Activated T-helper 2 cell treated with anti-CD3 and anti-CD28 coated beads, Interferon-gamma antibody, Interleukin-2, Interleukin-4, amounts not matched to agents 10 μg/mL and 5 μg/mL and 100 μg/mL, durations not matched to agents 14 hours and 24 hours and 36 hours (primary cell): ENCODE measurements around the gene TRMT44. TPM values are rescaled to one million over a fixed set of nuclear protein-coding genes. Genes with fewer than 3 reads are reported as not detected.
"Not testable (repeated sequence)": the region's sequence is repeated elsewhere in the genome, so short reads cannot be mapped to it uniquely, and the experiment has no call there.

Source experiments
- DNase-seq: peaks from one replicate; pipeline ENCODE4 v3.0.0; 2021; ENCODE audit warnings: low spot score
- H3K27ac Mint-ChIP-seq: one replicate; pipeline ENCODE4 v1.8.0; 2021; ENCODE audit warnings: mixed read lengths
- H3K27me3 Mint-ChIP-seq: one replicate; pipeline ENCODE4 v1.8.0; 2021; ENCODE audit warnings: low read depth, mixed read lengths
- H3K36me3 Mint-ChIP-seq: one replicate; pipeline ENCODE4 v1.8.0; 2021; ENCODE audit warnings: low read depth, mixed read lengths
- H3K4me1 Mint-ChIP-seq: one replicate; pipeline ENCODE4 v1.8.0; 2021; ENCODE audit warnings: low read depth, mixed read lengths
- H3K4me3 Mint-ChIP-seq: one replicate; pipeline ENCODE4 v1.8.0; 2021; ENCODE audit warnings: low read depth, mild to moderate bottlenecking, moderate library complexity, mixed read lengths
- H3K9me3 Mint-ChIP-seq: one replicate; pipeline ENCODE4 v1.8.0; 2021; ENCODE audit warnings: mixed read lengths
- intact Hi-C: fragments of 100-400 bp; cut with micrococcal nuclease; formaldehyde crosslinking; loops from one replicate; pipeline ENCODE4 v1.15.1; 2023
- total RNA-seq: library from RNA; stranded (reverse); gene quantifications from 2 replicates; pipeline ENCODE4 v1.2.3, GENCODE V29; 2022

Gene TRMT44
- total RNA-seq, 1 donor from 2014 or later: 28.2 TPM

DNA sequence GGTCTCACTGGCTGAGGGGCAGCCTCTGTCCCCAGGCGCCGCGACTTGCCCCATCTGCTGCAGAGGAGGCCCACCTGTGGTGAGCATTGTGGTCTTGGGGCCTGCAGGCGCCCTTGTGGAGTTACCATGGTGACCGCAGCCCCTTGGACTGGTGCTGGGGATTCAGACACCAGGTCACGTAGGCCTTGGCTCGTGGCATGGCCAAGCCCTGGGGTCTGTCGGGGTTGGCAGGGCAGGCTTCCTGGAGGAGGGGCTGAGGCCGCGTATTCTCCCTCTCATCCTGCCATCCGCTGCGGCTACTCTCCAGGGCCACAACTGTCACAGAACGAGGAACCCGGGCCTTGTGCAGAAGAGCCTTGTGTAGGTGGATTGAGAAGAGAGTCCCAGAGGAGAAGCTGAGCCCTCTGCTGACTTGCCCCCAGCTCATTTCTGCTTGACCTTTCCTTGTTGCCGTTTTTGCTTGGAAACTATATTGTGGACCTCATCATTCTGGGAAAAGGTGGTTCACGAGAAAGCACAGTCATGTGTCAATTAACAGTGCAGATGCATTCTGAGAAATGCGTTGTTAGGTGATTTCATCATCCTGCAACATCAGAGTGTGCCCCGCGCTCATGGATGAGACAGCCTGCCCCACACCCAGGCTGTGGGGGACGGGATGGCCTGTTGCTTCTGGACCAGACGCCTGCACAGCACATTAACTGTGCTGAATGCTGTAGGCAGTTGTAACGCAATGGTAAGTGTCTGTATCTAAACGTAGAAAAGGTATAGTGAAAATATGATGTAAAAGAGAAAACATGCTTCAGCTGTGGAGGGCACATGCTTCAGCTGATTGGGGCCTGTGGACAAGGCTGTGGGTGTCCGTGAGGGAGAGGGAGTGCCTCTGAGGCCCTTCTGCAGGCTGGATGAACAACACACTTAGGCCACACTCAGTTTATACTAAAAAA is 38.5 kb downstream of the TRMT44 start:
- no peak for DNase-seq
- Mint-ChIP-seq H3K36me3 (peaks cover 8% of the 10 kb centered on the region), H3K27ac (no peak overlapping the region), H3K4me1 (no peaks in the 10 kb centered on the region), H3K9me3 (no peaks in the 10 kb centered on the region), H3K4me3 (no peak overlapping the region), H3K27me3 (no peaks in the 10 kb centered on the region)
- intact Hi-C loops: no loop called here

DNA sequence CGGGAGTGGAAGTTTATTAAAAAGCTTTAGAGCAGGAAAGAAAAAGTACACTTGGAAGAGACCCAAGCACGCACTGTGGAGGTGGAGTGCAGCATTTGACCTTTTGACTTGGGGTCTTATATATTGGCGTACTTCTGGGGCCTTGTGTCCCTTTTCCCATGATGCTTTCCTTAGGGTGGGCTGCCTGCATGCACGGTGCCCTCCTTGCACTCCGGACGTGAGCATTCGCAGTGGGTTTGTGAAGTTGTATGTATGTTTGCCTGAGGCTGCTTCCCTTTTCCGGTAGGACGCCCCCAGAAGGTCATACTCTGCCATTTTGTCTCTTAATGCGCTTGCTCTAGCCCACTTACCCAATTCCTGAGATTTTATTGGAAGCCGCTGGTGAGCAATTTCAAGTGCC is 39.6 kb downstream of the TRMT44 start:
- Mint-ChIP-seq H3K9me3 (no peaks in the 10 kb centered on the region), H3K27me3 (no peaks in the 10 kb centered on the region), H3K4me3 (no peak overlapping the region), H3K36me3 (peaks cover 8% of the 10 kb centered on the region), H3K4me1 (no peaks in the 10 kb centered on the region), H3K27ac (no peak overlapping the region)
- DNase-seq: no peak
- intact Hi-C loops: no loop called here

DNA sequence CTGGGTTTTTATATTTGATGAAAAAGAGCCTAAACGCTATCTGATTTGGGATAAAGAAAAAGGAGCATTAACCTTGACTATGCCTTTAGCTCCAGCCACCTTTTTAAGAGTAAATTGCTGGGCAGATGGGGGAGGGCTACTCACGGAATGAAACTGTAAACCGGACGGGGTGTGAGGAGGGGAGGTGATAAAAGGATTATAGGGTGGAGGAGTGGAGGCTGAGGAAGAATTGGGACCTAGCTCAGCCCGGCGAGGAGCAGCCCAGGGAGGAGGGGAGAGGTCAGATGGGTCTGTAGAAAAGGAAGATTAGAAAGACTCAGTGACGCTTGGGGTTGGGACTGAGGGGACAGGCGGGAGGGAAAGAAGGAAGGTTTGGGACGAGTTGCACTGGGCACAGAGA is 46.1 kb downstream of the TRMT44 start:
- intact Hi-C loops, H3K4me3 Mint-ChIP-seq, H3K9me3 Mint-ChIP-seq, H3K36me3 Mint-ChIP-seq, H3K27ac Mint-ChIP-seq, H3K4me1 Mint-ChIP-seq, H3K27me3 Mint-ChIP-seq, DNase-seq: not testable (repeated sequence)

DNA sequence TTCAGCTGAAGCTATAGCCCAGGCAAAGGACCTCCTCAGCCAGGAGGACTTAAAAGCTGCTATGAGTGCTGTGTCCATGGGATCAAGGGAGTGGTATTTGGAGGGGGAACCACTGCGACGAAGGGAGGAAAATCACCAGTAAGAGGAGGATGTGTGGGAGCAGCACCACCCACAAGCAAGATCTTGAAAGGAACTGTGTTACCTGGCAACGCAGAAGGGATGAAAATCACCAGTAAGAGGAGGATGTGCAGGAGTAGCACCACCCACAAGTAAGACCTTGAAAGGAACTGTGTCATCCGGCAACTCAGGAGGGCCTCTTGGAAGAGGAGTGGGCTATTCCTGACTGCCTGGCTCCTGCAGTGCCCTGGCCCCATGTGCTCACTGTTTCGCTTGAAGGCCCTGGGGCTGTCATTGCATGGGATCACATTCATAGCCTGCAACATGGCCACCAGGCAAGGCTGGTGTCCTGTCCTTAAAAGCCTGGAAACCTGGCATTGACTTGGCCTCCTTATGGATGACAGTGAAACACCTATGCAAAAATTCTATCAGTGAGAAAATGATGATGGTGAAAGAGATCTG is 48.3 kb downstream of the TRMT44 start:
- H3K4me1 Mint-ChIP-seq: no peaks in the 10 kb centered on the region
- H3K27me3 Mint-ChIP-seq: no peaks in the 10 kb centered on the region
- intact Hi-C loops: no loop called here
- no peaks in the 10 kb centered on the region for H3K36me3 Mint-ChIP-seq
- no peak for DNase-seq
- H3K27ac Mint-ChIP-seq: no peak overlapping the region
- H3K4me3 Mint-ChIP-seq: no peak overlapping the region
- H3K9me3 Mint-ChIP-seq: no peaks in the 10 kb centered on the region

DNA sequence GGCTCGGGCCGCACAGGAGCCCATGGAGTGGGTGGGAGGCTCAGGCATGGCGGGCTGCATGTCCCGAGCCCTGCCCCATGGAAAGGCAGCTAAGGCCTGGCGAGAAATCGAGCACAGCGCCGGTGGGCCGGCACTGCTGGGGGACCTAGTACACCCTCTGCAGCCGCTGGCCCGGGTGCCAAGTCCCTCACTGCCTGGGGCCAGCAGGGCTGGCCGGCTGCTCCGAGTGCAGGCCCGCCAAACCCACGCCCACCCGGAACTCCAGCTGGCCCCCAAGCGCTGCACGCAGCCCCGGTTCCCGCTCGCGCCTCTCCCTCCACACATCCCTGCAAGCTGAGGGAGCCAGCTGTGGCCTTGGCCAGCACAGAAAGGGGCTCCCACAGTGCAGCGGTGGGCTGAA is 50.9 kb downstream of the TRMT44 start:
- H3K9me3 Mint-ChIP-seq, H3K36me3 Mint-ChIP-seq, H3K27ac Mint-ChIP-seq, H3K4me3 Mint-ChIP-seq, DNase-seq, H3K4me1 Mint-ChIP-seq, intact Hi-C loops, H3K27me3 Mint-ChIP-seq: not testable (repeated sequence)

DNA sequence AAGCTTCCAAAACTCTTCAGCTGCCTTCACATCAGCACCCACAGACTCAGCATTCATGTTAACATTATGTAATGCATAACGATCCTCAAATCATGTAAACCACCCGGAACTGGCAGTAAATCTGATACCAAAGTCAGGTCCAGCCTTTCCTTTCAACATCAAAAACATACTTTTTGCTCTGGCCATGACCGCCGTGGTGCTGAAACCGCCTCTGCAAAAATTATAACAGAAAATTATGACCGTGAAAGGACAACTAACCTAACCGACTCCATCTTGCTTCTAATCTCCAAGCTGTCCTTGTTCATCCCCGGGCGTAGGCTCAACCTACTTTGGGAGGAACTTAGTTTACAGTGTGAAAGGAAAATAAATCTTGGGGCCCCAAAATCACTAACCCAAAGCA is 51.6 kb downstream of the TRMT44 start:
- no peaks in the 10 kb centered on the region for H3K4me1 Mint-ChIP-seq
- H3K27ac Mint-ChIP-seq: no peak overlapping the region
- no peak overlapping the region for H3K4me3 Mint-ChIP-seq
- H3K27me3 Mint-ChIP-seq: no peaks in the 10 kb centered on the region
- no peaks in the 10 kb centered on the region for H3K9me3 Mint-ChIP-seq
- intact Hi-C loops: no loop called here
- H3K36me3 Mint-ChIP-seq: no peaks in the 10 kb centered on the region
- no peak for DNase-seq

DNA sequence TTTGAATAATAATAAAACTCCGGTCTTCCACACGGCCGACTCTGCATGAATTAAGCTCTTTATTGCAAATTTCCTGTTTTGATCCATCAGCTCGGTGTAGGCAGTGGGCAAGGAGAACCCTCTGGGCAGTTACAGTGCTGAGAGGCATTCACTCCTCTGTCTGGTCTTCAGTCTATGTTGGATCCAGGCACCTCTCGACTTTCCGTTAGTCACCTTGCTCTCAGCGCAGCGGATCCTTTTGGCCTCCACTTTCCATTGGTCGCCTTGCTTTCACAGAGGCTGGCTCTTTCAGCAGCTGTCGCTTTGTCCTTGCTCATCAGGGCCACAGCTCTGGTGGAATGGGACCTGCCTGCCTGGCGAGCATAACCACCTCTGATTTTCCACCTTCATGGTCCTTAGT is 52.9 kb downstream of the TRMT44 start:
- no peaks in the 10 kb centered on the region for H3K9me3 Mint-ChIP-seq
- DNase-seq: no peak
- H3K27me3 Mint-ChIP-seq: no peaks in the 10 kb centered on the region
- H3K4me3 Mint-ChIP-seq: no peak overlapping the region
- intact Hi-C loops: no loop called here
- no peaks in the 10 kb centered on the region for H3K36me3 Mint-ChIP-seq
- no peak overlapping the region for H3K27ac Mint-ChIP-seq
- H3K4me1 Mint-ChIP-seq: no peaks in the 10 kb centered on the region

DNA sequence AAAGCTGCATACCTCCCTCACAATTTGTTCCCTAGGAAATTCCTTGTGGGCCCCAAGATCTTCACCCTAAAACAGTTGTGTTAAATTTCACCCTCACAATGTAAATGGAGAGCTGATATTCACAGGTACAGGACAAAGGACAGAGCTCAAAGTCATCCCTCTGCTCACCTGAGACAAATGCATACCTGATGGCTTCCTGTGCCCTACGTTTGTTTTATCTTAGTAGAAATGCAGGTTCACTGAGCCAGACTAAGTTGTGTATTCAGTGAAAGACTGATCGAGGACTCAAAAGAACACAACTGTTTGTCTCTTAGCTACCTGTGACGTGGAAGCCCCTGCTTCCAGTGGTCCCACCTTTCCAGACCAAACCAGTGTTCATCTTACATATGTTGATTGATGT is 53.6 kb downstream of the TRMT44 start:
- Mint-ChIP-seq H3K4me3 (no peak overlapping the region), H3K27ac (no peak overlapping the region), H3K36me3 (no peaks in the 10 kb centered on the region), H3K4me1 (no peaks in the 10 kb centered on the region), H3K9me3 (no peaks in the 10 kb centered on the region), H3K27me3 (no peaks in the 10 kb centered on the region)
- intact Hi-C loops: no loop called here
- no peak for DNase-seq

DNA sequence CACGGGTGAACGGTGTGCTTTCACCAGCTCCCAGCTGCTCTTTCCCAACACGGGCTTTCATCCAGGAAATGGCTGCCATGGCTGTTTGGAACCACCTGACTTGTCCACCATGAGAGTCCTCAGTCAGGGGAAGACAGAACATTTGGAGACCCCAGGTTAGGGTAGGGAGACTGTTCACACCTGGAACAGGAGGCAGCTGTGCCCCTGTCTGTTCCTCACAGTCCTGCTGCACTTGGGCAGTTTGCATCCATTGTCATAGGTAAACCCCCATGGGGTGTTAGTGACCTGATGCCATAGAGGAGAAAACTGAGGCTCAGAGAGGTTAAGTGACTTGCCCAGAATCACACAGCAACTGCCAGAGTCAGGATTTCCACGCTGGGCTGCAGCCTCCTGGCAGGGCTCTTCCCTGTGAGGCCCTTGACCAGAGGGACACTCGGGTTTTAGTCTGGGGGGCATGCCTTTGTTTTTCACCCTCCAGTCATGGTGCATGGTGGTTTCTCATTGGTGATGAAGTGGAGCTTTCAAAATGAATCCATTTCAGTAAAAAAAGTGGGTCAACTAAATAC is 54.5 kb downstream of the TRMT44 start:
- intact Hi-C loops: no loop called here
- H3K4me3 Mint-ChIP-seq: no peak overlapping the region
- H3K9me3 Mint-ChIP-seq: no peaks in the 10 kb centered on the region
- DNase-seq: no peak
- no peak overlapping the region for H3K27ac Mint-ChIP-seq
- no peaks in the 10 kb centered on the region for H3K36me3 Mint-ChIP-seq
- H3K27me3 Mint-ChIP-seq: no peaks in the 10 kb centered on the region
- no peaks in the 10 kb centered on the region for H3K4me1 Mint-ChIP-seq

DNA sequence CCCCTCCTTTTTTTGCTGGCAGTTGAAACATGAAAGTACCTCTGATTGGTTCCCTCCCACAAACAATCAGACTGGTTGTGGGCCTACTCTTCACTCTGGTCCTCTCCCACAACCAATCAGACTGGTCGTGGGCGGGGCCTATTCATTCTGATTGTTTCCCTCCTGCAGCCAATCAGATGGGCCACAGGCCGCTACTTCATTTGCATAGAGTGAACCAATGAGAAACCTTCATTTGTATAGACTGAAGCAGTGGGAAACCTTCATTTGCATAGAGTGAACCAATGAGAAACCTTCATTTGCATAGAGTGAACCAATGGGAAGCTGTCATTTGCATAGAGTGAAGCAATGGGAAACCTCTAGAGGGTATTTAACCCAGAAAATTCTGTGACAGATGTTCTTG is 55.2 kb downstream of the TRMT44 start:
- Mint-ChIP-seq H3K27ac (no peak overlapping the region), H3K4me3 (no peak overlapping the region), H3K27me3 (no peaks in the 10 kb centered on the region), H3K9me3 (no peaks in the 10 kb centered on the region), H3K36me3 (no peaks in the 10 kb centered on the region), H3K4me1 (no peaks in the 10 kb centered on the region)
- intact Hi-C loops: no loop called here
- no peak for DNase-seq

DNA sequence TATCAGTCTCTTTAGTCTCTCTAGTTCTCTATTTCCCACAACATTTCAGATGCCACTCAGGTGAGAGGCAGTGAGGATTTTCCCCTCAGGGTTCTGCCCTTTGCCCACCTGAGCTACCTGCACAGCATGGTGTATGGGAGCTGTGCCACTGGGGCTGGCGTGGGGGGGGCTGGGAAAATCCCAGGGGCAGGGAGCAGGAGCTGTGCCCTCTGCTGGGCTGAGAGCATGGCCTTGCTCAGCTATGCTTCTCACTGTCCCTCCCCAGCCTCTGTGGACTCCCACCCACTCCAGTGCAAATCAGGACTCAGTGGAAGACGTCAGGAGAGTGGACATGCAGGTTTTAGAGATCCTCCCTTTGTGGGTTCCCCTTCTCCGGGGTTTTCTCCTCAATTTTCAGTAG is 57.2 kb downstream of the TRMT44 start:
- no peaks in the 10 kb centered on the region for H3K4me1 Mint-ChIP-seq
- no peaks in the 10 kb centered on the region for H3K27me3 Mint-ChIP-seq
- H3K36me3 Mint-ChIP-seq: no peaks in the 10 kb centered on the region
- no peaks in the 10 kb centered on the region for H3K9me3 Mint-ChIP-seq
- DNase-seq: no peak
- intact Hi-C loops: no loop called here
- H3K4me3 Mint-ChIP-seq: no peak overlapping the region
- no peak overlapping the region for H3K27ac Mint-ChIP-seq

DNA sequence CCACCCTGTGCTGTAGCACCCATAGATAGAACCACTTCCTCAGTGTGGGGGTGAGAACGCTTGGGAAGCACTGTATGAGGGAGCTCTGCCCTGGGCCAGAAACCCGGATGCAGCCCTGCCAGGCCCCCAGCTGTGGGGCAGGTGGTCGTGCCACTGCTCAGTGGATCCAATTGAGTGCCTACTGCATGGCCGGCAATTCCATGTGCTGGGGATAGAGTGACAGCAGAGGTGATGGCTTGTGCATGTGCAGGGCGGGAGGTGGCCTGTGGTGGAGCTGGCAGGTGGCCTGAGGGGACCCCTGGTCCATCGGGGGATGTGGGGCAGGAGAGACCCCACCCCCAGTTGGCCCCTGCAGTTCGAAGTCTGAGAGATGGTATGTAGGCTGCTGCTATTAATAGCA is 60.4 kb downstream of the TRMT44 start:
- H3K27me3 Mint-ChIP-seq: no peaks in the 10 kb centered on the region
- no peaks in the 10 kb centered on the region for H3K36me3 Mint-ChIP-seq
- intact Hi-C loops: no loop called here
- DNase-seq: no peak
- no peak overlapping the region for H3K27ac Mint-ChIP-seq
- no peak overlapping the region for H3K4me3 Mint-ChIP-seq
- H3K4me1 Mint-ChIP-seq: no peaks in the 10 kb centered on the region
- no peaks in the 10 kb centered on the region for H3K9me3 Mint-ChIP-seq

DNA sequence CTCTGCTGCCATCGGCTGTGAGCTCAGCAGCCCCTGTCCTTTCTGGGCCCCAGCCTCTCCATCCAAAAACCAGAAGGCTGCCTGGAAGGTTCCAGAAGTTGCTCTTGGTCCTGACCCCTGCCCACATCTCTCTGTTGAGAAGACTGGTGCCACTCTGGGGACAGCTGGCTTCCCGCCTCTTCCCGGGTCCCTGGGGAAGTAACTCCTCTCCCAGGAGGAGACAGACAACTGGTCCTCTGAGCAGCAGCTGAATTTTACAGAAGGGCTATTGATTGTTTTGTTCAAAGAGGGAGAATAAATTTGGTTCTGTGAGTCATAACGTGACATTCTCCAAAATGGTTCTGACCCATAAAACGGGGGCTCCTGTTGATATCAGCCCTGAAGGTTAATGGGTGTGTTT is 61.2 kb downstream of the TRMT44 start:
- intact Hi-C loops: no loop called here
- H3K4me3 Mint-ChIP-seq: no peak overlapping the region

More for the DNA sequence above, 61.2 kb downstream of the TRMT44 start:
- Mint-ChIP-seq H3K27ac (no peak overlapping the region), H3K4me1 (no peaks in the 10 kb centered on the region), H3K9me3 (no peaks in the 10 kb centered on the region), H3K27me3 (no peaks in the 10 kb centered on the region), H3K36me3 (no peaks in the 10 kb centered on the region)
- no peak for DNase-seq
